HEK293T (cell line): ENCODE measurements around the gene RP9.

ENCODE experiments used
- ARNT ChIP-seq: fragments of 450-650 bp; IDR thresholded peaks from 2 replicates; pipeline ENCODE4 v1.6.1; 2017; ENCODE audit warnings: mild to moderate bottlenecking
- BHLHE40 ChIP-seq: fragments of 450-650 bp; IDR thresholded peaks from 2 replicates; pipeline ENCODE4 v1.6.1; 2016; ENCODE audit warnings: mild to moderate bottlenecking, moderate library complexity, borderline replicate concordance
- CTBP1 ChIP-seq: fragments of 450-650 bp; IDR thresholded peaks from 2 replicates; pipeline ENCODE4 v1.6.1; 2016; ENCODE audit warnings: borderline replicate concordance
- ELF4 ChIP-seq: fragments of 450-650 bp; IDR thresholded peaks from 2 replicates; pipeline ENCODE4 v1.6.1; 2017; ENCODE audit warnings: antibody characterized with exemption
- FOXA1 ChIP-seq: fragments of 450-650 bp; IDR thresholded peaks from 2 replicates; pipeline ENCODE4 v1.6.1; 2016; ENCODE audit warnings: mild to moderate bottlenecking
- FOXK2 ChIP-seq: fragments of 450-650 bp; IDR thresholded peaks from 2 replicates; pipeline ENCODE4 v1.6.1; 2016; ENCODE audit warnings: mild to moderate bottlenecking
- FOXM1 ChIP-seq: fragments of 450-650 bp; IDR thresholded peaks from 2 replicates; pipeline ENCODE4 v1.6.1; 2017; ENCODE audit warnings: mild to moderate bottlenecking, borderline replicate concordance
- HDGF ChIP-seq: fragments of 450-650 bp; IDR thresholded peaks from 2 replicates; pipeline ENCODE4 v1.6.1; 2017; ENCODE audit warnings: antibody characterized with exemption, borderline replicate concordance
- LEF1 ChIP-seq: fragments of 450-650 bp; IDR thresholded peaks from 2 replicates; pipeline ENCODE4 v1.6.1; 2017; ENCODE audit warnings: mild to moderate bottlenecking, borderline replicate concordance
- NFRKB ChIP-seq: fragments of 450-650 bp; IDR thresholded peaks from 2 replicates; pipeline ENCODE4 v1.6.1; 2016; ENCODE audit warnings: mild to moderate bottlenecking, moderate library complexity
- PKNOX1 ChIP-seq: fragments of 450-650 bp; IDR thresholded peaks from 2 replicates; pipeline ENCODE4 v1.6.1; 2016
- SP1 ChIP-seq: fragments of 450-650 bp; IDR thresholded peaks from 2 replicates; pipeline ENCODE4 v1.6.1; 2017
- SUZ12 ChIP-seq: fragments of 450-650 bp; IDR thresholded peaks from 2 replicates; pipeline ENCODE4 v1.6.1; 2016; ENCODE audit warnings: mild to moderate bottlenecking
- TARDBP ChIP-seq: fragments of 450-650 bp; IDR thresholded peaks from 2 replicates; pipeline ENCODE4 v1.6.1; 2016

- no peak for TF ChIP-seq CTBP1
- no peak for TF ChIP-seq FOXM1
- no peak for TF ChIP-seq ELF4
- TF ChIP-seq SP1, result no peak
- no peak for TF ChIP-seq FOXA1
- TF ChIP-seq HDGF, result no peak
- no peak for TF ChIP-seq SUZ12
- TF ChIP-seq ARNT, result no peak
- no peak for TF ChIP-seq TARDBP
- no peak for TF ChIP-seq PKNOX1
- TF ChIP-seq FOXK2, result no peak
- TF ChIP-seq LEF1, result no peak
- TF ChIP-seq BHLHE40, result no peak
- TF ChIP-seq NFRKB, result no peak
Observed at GRCh38 chr7:33142585-33142984, 33.4 kb upstream of the RP9 start.
